COLO668 (cell line): ENCODE results near the gene MCF2L.
A peak's percentile ranks its signal among the peaks of the same experiment; 100 is the strongest.

Experiments
- DNase-seq: peaks from one replicate; lab custom pipeline; 2025; ENCODE audit not compliant: unreplicated experiment; lab: John Stamatoyannopoulos, UW

Gene MCF2L

DNA sequence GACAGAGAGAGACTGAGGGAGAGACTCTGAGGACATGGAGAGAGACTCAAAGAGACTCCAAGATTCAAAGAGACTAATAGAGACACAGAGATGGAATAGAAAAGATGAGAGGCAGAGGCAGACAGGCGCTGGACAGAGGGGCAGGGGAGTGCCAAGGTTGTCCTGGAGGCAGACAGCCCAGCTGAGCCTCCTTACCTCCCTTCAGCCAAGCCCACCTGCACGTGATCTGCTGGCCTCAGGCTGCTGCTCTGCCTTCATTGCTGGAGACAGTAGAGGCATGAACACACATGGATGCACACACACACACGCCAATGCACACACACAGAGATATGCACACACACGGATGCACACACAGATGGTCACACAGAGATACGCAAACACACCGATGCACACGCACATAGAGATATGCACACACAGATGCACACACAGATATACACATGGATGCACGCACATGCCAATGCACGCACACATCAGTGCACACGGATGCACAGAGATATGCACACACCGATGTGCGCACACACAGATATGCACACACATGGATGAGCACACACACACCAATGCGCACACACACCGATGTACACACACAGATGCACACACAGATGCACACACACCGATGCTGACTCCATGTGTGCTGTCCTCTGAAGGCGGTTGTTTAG is 150.3 kb downstream of the MCF2L start:
- DNase-seq, result no peak

DNA sequence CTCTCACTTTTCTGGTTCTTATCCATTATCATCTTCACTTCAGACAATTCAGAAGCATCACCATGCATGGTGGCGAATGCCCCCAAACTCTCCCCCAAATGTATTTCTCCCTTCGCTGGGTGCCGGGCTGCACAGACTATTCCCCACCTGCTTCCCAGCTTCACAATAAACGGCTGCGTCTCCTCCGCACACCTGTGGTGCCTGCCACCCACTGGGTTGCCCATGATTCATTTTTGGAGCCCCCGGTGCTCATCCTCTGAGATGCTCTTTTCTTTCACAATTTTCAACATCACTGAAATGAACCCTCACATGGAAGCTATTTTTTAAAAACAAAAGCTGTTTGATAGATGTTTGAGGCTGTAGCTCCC is 150.8 kb downstream of the MCF2L start:
- no peak for DNase-seq

DNA sequence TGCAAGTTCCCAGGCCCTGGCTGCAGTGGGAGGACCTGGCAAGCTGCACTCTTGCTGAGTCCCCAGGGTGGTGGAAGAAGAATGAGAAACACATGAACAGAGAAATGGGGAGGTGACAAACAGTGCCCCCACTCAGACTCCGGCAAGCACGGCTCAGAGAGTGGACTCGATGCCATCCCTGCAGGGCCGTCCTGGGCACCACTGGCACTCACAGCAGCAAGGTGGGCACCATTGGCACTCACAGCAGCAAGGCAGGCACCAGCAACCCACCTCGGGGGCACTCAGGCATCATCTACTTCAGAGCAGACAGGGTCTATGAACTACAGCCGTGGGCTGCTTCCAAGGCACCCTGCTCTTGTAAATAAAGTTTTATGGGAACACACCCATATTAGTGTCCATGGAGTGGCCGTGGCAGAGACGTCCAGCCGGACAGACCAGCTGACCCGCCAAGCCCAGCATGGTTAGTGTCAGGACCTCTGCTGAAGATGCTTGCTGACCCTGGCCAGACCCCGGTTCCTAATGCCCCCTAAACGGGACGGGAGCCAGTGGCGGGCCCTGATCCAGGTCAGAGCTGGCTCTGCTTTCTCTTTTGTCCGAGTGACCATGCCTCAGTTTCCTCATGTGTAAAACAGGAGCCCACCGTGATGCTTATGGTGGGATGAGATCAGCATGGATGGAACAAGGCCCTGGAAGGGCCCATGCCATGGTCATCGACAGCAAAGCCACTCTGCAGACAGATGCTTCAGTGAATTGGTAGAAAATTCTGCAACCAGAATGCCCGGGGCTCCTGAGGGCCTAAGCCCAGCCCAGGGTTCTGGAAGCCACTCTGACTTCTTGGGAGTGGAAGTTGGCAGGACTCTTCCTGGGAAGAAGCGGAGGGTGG is 151.5 kb downstream of the MCF2L start:
- DNase-seq, result no peak

DNA sequence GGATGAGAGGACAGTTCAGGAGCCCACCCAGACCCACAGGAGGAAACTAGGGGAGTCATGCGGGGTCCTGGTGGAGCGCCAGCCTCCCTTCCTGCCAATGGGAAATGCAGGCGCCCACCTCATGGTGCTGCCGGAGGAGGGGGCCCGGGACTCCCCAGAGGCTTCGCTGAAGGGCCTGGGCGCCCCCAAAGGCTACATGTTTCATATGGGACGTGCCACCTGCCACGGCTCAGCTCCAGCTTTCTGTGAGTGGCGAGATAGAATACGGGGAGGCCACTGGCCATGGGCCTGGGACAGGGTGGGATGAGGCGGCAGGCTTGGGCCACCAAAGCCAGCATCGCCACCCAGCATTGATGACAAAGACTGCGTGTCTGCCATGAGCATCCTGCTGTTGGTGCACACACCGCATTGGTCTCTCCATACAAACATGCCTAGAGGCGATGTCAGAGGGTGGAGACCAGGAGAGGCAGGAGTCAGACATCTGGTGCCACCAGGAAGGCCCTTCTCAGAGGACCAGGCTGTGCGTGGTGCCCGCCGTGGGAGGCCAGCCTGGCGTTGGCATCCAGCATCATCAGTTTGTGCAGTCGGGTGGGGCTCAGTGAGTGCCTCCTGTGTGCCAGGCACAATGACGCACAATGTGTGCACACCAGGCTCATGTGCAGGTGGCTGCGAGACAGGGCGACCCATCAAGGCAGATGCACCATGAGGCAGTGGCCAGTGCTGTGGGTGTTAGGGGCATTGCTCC is 152.3 kb downstream of the MCF2L start:
- DNase-seq, result no peak

DNA sequence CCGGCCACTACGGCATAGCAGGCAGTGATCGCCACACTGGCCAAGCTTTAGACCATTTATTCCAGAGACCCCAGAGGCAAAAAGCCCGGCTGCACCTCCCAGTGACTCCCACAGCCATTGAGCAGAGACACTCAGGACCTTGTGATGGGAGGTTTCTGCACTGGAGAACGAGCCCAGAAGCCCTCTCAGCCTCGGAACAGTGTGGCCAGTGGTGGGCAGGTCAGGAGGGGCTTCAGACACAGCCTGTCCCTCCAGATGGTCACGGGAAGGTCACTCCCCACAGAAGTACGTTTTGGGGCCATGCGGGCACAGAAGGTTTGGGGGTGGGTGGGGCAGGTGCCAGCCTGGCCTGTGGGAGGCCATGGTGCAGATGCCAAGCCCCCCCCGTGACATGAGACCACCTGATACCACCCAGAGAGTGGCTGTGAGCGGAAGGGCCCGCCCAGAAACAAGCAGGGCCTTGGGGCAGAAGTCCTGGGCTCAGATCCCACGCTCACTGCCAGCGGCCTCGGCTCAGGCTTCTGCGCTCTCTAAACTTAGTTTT is 153.0 kb downstream of the MCF2L start:
- no peak for DNase-seq

DNA sequence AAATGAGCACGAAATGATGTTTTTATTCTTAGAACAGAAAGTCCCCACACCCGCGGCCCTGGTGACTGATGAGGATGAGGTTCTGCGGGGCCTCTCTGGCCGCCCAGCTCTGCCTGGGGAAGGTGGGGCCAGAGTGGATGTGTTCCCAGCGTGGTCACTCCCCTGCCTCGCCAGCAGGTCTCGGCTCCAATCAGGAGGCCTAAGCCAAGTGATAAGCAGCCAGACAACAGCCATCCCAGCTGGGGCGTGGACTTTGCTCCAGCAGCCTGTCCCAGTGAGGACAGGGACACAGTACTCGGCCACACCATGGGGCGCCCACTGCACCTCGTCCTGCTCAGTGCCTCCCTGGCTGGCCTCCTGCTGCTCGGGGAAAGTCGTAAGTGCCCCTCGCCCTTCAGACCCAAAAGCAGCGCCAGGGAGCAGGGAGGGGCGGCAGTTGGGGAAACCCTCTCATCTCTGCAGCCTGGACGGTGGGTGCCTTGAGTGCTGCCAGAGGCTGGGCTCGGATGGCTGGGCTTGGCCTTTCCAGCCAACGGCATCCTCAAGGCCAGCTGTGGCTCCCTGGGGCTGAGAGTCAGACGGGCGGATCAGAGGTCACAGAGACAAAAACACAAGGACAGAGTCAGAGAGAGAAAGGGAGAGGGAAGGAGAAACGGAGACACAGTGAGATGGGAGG is 153.7 kb downstream of the MCF2L start, which contains the start of gene F10:
TSS of gene F10 (plus strand) at position 250 of the 676 bp plus-strand sequence. CDS start at position 307, 57 bp downstream.
- peak; percentile 45 for DNase-seq

DNA sequence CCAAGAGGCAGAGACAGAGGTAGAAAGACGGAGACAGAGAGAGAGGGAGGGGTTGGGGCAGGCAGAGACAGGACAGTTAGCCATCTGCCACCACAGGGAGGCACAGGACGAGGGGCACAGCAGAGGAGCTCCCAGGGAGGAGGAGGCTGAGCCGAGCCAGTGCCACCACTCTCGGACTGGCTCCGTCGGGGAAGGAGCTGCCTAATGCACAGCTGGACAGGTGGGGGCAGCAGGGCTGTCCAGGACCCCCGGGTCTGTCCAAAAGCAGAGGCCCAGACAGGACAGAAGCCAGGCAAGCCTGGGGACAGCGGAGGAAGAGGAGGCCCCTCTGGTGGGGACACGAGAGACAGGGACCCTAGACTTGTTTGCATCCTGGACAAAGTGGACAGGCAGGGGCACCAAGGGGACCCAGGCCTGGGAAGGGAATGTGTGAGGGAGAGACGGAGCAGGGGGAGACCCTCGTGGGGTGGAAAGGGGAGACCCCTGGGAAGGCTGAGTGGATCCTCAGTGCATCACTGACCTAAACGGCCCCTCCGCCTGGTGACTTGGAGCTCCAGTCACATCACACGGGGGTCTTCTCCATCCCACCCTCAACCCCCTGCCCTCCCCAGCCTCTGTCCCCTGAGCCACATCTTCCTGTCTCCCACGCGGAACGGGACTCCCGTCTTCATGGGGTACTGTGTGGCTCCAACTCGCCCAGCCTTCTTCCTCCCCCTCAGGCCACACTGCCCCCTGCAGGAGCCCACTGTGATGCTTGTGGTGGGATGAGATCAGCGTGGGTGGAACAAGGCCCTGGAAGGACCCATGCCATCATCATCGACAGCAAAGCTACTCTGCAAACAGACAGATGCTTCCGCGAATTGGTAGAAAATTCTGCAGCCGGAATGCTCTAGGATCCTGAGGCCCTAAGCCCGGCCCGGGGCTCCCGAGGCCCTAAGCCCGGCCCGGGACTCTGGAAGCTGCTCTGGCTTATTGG is 154.5 kb downstream of the MCF2L start:
- peak; percentile 52 for DNase-seq

DNA sequence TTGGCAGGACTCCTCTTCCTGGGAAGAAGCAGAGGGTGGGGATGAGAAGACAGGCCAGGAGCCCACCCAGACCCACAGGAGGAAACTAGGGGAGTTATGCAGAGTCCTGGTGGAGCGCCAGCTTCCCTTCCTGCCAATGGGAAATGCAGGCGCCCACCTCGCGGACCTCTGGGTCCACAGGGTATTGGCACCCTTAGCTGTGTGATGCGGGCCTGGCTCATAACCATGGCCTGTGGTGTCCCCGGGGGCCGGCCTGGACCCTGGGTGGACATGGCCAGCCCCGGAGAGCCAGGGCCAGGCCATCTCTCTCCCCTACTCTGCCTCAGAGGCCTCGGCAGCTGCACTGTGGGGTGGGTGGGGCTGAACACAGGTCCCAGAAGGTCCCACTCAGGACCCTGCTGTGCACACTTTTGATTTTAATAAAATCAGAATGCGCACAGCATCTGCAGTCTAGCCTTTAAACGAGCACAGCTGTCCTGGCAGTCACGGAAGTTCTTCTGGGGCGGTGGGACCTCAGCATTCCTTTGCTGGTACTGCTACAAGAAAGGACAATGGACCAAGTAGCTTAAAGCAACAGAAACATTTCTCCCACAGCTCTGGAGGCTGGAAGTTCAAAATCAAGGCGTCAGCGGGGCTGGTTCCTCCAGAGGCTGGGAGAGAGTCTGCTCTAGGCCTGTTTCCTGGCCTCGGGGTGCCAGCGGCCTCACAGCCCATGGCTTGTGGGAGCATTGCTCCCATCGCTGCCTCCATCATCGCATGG is 155.4 kb downstream of the MCF2L start:
- DNase-seq, result no peak

DNA sequence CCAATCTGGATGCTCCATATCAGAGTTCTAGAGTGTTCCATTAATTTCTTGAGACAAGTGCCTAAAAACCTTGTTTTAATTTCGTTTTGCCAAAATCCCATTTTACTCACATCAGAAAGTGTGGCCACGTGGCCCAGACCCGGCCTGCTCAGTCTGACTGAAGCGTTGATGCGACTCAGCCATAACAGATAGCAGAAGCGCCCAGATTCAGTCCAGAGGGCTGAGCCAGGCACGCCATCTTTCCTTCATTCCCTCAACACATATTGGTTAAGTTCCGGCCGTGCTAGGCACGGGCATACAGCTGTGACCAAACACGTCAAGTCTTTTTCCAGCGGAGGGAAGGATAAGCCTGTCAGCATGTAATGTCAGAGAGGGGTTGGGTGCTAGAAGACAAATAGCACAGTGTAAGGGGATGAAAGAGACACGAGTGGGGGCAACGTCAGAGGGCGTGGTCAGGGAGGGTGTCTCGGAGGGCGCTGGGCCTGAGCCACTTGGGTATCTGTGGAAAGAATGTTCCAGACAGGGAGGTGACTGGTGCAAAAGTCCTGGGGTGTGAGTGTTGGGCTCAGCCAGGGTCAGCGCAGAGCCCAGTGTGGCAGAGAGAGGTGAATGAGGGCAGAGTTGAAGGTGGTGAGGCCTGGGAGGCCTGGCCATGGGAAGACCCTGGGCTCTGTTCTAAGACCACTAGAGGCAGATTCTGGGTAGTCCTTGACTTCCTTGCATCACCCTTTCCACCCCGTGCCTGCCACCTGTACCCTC is 156.7 kb downstream of the MCF2L start:
- no peak for DNase-seq

DNA sequence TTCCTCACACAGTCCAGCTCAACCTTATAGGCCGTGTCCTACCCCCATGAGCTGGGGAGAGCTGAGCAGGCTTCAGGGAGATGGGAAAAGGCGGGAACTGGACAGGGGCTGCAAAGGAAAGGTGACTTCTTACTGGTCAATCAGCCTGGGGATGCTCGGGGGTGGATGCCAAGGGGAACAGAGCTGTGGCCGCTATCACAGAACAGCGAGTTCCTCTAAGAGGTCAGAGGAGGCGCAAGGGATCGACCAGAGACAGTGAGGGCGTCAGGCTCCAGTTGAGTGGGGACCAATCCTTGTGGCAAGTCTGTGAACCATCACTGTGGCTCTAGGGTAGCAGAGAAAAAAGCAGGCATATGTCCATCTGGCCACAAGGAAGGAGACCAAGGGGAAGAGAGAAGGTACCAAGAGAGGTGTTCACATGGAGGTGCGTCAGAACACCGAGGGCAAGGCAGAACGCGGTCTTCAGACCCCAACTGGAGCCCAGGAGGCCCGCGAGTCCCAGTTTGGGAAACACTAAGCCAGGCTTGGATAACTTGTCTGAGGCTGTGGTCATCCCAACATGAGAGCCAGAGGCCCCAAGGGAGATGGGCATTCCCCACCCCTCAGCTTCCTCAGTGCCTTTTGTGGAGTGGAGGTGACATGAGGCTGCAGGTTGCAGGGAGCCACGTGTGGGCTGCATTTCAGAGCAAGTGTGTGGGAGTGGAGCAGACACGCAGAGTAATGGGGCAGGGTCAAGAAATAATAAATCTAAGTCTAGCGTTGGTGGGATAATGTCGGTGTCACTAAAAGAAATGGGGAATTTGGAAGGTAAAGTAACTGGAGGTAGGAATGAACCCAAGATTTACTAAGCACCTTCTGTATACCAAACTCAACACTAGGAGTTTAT is 157.5 kb downstream of the MCF2L start:
- DNase-seq, result no peak

DNA sequence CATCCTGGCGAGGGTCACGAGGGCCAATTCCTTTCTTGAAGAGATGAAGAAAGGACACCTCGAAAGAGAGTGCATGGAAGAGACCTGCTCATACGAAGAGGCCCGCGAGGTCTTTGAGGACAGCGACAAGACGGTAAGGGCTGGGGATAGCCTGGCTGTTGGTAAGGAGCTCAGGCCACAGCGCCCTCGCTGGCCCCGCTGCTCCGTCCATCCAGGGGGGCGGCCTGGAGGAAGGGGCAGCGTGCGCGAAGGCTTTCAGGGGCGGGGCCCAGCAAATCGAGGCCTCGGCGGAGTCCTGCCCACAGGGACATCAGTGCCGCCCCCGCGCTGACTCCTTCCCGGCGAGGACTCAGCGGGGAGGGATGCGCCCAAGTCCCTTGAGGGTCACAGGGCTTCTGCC is 160.5 kb downstream of the MCF2L start:
- no peak for DNase-seq

DNA sequence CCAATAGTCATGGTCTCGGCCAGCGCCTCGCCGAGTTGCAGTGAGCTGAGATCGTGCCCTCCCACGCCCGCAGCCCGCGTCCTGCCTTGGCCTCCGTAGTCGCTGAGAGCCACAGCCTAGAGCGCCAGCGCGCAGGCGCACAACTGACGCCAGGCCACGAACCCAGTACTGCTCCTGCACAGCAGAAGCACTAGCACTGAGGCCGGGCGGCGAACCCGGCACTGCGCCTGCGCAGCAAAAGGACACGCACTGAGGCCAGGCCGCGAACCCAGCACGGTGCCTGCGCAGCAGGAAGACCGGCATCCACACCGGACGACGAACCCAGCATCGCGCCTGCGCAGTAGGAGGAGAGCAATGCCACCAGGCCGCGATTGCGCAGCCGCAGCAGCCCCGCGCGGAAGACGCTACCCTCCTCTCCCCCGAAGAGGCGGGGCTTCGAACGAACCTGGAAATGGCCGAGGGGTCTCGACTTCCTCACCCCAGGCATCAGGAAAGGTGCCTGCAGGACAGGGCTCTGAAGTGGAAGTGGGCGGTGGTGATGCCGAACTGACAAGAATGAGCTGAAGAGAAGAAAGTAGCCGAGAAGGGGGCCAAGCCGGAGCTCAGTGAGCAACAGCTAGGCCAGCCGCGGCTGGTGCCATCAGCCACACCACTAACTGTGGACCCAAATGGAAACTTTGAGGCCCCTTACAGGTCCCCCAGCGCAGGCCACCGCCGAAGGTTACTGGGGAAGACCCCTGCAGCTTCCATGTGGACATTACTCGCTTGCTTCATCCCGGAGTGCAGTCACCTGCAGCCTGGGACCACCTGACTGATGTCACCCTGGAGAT is 161.1 kb downstream of the MCF2L start:
- DNase-seq, result no peak

DNA sequence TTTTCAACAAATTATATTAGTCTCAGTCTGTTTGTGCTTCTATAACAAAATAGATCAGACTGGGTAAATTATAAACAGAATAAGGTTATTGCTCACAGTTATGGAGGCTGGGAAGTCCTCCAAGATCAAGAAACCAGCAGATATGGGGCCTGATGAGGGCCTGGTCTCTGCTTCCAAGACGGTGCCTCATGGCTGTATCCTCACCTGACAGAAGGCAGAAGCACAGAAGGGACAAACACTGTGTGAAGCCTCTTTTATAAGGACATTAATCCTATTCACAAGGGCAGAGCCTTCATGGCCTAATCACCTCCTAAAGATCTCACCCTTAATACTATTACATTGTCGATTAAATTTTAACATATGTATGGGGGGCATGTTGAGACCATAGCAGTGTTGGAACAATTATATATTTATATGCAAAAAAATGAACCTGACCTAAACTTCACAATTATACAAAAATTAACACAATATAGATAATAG is 166.3 kb downstream of the MCF2L start:
- DNase-seq, result no peak

DNA sequence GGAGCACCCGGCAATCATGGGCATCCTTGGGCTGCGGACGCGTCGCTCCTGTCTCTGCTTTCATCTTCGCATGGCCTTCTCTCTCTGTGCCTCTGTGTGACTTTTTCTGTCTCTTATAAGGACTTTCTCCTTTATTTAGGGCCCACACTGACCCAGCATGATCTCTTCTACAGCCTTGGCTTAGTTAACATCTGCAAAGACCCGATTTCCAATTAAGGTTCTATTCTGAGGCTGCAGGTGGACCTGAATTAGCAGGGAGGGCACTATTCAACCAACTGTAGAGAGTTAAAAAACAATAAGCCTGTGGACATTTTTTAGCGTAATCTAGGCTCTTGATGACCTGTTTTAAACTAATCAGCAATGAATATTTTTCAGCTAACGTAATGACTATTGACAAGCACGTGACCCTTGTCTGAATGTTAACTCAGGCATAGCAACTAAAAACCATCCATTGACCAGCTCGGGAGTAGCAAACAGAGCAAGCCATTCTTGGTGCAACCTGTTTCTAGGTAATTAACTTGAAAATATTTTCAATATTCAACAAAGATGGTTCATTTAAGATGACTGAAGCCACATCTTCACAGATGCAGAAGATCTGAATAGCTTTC is 168.8 kb downstream of the MCF2L start:
- DNase-seq, result no peak

DNA sequence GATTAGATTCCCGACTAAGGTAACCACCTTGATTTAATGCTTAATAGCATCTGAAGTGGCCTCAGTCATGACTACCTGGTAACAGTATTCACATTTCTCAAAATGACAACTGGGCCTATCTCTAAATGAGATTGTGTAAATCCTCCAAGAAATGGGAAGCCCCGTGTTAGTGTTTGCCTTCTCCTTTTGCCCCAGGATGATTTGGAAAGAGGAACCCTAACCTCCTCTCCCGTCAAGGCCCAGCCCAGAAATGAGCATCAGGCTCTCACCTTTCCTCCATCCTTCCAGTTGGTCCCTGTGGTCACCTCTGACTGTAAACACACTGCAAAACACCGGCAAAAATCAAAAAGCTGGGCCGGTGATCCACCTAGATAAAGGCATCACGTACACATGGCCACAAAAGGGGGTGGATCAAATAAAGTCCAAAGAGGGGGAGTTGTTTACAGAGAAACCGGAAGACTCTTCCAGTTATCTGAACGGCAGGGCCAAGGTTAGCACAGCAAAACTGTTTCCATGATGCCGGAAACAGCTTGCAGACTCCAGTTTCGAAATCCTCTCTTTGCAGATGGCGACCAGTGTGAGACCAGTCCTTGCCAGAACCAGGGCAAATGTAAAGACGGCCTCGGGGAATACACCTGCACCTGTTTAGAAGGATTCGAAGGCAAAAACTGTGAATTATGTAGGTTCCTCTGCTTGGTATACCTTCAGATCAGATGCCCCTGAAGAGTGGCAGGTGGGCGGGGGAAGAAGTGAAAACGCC is 170.0 kb downstream of the MCF2L start:
- no peak for DNase-seq
